ENCODE results near the gene USF3.

USF3 gene, protein sequence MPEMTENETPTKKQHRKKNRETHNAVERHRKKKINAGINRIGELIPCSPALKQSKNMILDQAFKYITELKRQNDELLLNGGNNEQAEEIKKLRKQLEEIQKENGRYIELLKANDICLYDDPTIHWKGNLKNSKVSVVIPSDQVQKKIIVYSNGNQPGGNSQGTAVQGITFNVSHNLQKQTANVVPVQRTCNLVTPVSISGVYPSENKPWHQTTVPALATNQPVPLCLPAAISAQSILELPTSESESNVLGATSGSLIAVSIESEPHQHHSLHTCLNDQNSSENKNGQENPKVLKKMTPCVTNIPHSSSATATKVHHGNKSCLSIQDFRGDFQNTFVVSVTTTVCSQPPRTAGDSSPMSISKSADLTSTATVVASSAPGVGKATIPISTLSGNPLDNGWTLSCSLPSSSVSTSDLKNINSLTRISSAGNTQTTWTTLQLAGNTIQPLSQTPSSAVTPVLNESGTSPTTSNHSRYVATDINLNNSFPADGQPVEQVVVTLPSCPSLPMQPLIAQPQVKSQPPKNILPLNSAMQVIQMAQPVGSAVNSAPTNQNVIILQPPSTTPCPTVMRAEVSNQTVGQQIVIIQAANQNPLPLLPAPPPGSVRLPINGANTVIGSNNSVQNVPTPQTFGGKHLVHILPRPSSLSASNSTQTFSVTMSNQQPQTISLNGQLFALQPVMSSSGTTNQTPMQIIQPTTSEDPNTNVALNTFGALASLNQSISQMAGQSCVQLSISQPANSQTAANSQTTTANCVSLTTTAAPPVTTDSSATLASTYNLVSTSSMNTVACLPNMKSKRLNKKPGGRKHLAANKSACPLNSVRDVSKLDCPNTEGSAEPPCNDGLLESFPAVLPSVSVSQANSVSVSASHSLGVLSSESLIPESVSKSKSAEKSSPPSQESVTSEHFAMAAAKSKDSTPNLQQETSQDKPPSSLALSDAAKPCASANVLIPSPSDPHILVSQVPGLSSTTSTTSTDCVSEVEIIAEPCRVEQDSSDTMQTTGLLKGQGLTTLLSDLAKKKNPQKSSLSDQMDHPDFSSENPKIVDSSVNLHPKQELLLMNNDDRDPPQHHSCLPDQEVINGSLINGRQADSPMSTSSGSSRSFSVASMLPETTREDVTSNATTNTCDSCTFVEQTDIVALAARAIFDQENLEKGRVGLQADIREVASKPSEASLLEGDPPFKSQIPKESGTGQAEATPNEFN (N-terminal part only)

DNA sequence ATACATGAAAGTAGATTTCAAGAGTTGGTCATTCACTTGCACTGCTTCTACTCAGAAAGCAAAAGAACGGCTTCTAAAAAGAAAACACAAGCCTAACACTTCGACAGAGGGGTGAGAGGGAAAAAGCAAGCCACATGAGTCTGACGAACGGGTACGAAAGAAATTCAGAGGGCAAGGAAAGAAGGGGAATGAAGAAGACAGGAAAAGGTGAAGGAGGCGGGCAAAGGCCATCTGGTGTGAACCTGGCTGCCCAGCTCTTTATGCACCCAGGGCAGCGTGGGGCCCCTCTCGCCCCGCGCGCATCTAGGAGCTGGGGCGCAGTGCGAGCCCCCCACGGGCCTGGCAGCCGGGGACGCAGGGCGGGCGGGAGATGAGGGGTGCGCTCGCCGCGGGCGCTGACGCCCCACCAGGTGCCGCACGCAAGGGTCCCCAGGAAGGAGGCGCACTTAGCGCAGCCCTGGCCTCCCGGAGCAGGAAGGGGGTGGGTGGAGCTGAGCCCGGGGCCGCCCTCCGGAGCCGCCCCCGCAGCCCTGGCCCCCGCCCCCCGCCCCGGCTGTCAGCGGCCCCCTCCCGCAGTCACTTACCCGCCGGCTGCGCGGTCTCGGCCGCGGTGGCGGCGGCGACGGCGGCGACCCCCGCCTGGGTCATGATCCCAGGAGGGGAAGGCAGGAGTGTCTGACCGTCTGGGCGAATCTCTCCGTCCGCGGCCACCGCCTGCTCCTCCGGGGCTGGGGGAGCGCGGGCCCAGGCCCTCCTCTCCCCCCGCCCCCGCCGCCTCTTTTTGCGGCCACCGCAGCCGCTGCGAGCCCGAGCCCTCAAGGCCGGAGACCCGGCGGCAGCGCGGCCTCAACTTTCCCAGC lies at the start of gene USF3:
USF3 (minus strand) TSS at position 857 of the 860 bp plus-strand sequence. CDS start 21,764 bp downstream, outside the sequence.
- peak; percentile 75 for DNase-seq

DNA sequence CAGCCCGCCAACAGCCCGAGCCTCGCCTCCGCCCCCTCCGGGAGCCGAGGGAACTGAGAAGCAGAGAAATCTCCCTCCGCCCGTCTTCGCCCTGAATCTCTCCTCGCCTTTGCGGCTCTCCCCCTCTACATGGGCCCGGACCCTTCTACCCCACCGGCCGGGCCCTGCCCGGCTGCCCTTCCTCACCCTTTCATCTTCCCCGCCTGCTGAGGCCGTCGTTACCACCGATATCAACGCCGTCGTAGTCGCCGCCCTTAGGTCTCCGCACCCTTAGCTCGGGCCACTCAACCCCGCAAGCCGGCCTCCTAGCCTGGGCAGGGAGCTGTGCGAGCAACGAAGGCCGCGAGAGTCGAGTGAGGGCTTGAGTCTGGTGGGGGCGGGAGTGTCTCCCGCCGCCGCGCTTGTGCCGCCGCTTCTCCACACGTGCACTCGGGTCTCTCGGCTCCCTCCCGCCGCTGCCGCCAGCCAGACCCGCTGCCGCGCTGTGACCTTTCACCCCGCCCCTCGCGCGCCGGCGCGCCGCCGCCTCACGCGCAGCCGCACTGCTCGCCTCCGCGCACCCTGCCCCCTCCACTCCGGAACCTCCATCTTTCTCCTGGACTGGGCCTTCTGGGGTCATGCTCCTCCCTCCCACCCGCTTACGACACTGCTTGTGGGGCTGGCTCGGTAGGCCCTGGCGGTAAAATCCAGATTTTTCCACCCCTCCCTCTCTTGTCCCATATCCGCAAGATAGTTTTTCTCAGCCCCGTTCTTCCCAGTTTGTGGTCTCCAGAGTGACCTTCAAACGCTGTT lies 49.5 kb upstream of the USF3 start, which contains the start of gene NAA50:
NAA50 (minus strand) TSS at position 494 of the 792 bp plus-strand sequence; CDS start at position 194, 300 bp downstream.
- DNase-seq, result peak; percentile 93

- DNase-seq, result peak; percentile 95
Observed at GRCh38 chr3:113744941-113745755, 48.7 kb upstream of the USF3 start.

DNA sequence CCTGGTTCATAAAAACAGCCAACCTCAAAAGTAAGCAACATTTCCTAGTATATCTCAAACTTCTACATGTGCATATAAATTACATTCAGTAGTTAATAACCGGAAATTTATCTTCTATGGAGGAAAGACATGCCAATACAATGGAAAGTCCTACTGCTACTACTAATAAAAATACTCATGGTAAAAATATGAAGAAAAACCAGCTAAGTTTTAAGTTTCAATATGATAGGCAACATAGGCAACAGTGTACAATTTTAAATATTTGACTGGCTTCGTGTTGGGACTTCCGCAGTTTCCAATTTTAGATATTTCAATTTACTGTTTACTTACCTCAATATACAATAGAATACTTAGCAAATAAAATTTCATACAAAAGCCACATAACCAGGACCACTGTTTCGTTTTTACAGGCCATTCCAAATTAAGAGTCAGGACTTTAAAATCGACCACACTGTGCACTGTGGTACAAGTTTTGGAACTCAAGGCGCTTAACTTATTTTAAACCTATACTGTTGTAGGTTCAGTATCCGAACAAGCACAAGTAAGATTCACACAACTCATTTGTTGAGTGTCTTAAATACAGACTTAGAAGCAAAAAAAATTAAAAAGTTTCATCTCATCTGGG lies 46.7 kb upstream of the USF3 start:
- DNase-seq, result no peak

GRCh38 chr3:113741620-113742019 lies 45.2 kb upstream of the USF3 start:
- DNase-seq, result no peak

- no peak for DNase-seq
Observed at GRCh38 chr3:113741086-113741485, 44.6 kb upstream of the USF3 start.

DNA sequence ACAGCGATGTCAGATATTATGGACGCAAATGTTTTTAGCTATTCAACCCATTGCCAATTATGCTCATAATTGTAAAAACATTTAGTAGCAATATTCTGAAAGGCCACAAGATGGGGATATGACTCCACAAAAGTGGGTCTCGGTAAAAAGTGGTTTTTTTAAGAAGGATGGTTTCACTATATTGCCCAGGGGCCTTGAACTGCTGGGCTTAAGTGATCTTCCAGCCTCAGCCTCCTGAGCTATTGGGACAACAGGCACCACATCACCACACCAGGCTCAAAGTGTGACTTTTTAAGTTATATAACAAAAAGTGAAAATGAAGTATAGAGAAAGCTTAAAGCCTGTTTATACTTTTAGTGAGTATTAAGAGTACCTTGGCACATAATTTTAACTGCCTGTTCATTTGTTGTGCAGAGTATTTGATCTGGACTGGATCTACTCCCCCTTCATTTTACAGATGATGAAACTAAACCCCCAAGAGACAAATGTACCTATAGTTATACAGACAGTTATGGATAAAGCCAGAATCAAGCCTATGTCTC lies 40.2 kb upstream of the USF3 start:
- peak; percentile 76 for DNase-seq

DNA sequence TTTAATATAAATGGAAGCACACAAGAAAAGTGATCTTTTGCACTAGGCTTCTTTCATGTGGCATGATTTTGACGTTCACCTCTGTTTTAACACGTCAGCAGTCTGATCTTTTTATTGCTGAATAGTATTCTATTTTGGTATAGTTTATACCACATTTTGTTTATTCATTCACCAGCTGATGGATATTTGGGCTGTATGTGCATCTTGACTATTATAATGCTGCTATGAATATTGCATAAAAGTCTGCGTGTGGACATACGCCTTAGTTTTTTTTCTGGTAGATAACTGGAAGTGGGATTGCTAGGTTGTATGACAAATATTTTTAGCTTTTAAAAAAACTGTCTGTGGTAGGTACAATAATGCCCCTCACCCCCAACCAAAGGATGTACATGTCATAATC lies 35.3 kb upstream of the USF3 start:
- no peak for DNase-seq

DNA sequence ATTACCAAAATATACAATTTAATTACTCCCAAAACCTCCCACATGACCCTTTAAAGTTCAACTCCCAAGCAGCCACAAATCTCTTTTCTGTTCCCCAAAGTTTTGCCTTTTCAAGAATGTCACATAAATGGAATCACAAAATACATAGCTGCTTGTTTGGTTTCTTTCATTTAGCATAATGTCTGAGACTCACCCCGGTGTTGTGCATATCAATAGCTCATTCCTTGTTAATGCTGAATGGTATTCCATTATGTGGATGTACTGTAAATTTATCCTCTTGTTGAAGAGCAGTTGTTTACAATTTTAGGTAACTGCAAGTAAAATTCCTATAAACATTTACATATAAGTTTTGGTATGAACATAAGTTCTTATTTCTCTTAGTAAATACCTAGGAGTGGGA lies 34.1 kb upstream of the USF3 start:
- no peak for DNase-seq

DNA sequence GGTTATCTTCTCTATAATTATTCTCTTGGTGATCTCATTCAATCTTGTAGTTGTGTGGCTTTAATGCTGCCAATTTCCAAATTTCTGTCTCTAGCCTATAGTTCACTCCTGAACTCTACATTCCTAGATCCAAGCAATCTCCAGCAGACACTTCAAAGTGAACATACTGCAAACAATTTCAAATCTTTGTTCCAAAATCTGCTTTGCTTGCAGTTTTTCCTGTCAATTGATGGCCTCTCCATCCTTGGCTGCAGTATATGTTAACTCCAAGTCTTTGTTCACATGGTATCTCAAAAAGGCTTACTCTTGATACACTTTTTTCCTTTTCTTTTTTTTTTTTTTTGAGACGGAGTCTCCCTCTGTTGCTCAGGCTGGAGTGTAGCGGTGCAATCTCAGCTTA lies 32.2 kb upstream of the USF3 start:
- DNase-seq, result no peak

- no peak for DNase-seq
Observed at GRCh38 chr3:113721636-113722035, 25.2 kb upstream of the USF3 start.

GRCh38 chr3:113719758-113720157 lies 23.3 kb upstream of the USF3 start:
- DNase-seq, result no peak

DNA sequence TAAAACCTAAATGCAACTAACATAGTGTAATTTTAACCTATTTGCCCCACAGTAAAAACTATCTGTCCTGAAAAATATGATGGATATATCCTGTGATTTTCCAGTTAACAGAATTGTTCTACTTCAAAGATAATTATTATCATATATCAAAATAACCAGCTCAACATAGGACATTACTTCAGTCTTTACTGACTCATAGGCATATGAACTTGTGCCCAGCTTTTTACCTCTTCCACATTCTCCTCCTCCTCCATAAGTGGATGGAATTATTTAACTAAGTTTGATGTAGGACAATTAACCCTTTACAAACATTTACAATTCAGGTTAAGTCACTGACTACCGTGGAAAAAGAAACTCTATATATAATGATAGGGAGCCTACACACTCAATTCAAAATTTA lies 22.9 kb upstream of the USF3 start:
- DNase-seq, result no peak

GRCh38 chr3:113717818-113718217 lies 21.4 kb upstream of the USF3 start:
- no peak for DNase-seq

- DNase-seq, result no peak
Observed at GRCh38 chr3:113717308-113717707, 20.9 kb upstream of the USF3 start.

- no peak for DNase-seq
Observed at GRCh38 chr3:113714702-113715101, 18.3 kb upstream of the USF3 start.

DNA sequence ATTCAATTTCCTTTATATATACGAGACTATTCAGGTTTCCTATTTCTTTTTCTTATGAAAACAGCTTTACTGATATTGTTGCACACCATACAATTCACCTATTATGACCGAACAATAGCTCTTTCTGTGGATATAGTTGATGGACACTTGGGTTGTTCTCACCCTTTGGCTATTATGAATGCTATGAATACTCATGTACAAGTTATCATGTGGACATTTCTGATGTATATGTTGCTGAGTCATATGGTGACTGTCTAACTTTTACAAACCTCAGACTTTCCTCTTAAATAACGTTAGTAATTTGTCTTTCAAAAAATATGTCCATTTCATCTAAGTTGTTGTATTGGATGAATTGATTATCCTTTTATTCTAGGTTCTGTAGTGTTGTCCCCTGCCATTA lies 15.7 kb upstream of the USF3 start:
- DNase-seq, result no peak

- no peak for DNase-seq
Observed at GRCh38 chr3:113707835-113708234, 11.4 kb upstream of the USF3 start.

- peak; percentile 34 for DNase-seq
Observed at GRCh38 chr3:113698956-113699355, 2.5 kb upstream of the USF3 start.
